HG03039 (cell line): ENCODE measurements around the gene UNC93B1.

Source experiments
- ATAC-seq: cut with Tn5 transposase; IDR thresholded peaks from one replicate; pipeline ENCODE4 v1.9.1; 2021; ENCODE audit warnings: mild to moderate bottlenecking, moderate library complexity; ENCODE audit not compliant: unreplicated experiment

The UNC93B1 gene

DNA sequence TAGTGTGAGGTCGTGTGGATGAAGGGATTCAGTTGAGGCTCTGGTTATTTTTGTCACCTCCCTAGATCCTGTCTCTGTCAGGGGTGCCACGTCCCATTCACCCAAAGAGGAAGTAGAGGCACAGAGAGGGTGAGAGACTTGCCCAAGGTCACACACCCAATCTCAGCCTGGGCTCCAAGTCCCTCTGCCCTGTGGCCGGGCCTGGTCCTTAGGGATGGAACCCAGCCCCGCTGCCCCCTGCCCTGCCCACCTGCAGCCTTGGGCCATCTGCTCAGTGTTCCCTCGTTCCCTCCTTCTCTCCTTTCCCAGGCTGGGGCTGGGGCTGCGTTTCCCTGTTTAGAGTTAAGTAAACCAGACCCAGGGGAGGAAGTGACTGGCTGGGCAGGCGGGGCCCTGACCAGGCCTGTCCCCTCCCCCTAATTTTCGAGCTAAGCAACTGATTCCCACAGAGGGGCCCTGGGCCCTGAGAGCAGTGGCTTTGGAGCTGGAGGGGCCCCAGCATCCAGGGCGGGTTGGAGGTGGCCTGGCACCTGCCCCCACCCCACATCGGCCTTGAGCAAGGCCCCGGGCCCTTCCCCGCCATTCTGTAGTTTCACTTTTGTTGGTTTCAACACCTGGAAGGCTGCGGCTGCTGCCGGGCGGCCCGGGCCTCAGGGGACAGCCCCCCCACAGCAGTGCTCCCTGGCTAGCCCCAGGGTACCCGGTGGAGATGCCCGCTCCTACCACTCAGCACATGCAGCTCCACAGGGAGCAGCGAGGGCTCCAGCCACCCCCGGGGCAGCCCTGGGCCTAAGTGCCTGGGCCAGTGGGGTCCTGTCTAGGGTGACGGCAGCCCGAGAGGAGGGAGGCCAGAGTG is 36.4 kb upstream of the UNC93B1 start:
- no peak for ATAC-seq

DNA sequence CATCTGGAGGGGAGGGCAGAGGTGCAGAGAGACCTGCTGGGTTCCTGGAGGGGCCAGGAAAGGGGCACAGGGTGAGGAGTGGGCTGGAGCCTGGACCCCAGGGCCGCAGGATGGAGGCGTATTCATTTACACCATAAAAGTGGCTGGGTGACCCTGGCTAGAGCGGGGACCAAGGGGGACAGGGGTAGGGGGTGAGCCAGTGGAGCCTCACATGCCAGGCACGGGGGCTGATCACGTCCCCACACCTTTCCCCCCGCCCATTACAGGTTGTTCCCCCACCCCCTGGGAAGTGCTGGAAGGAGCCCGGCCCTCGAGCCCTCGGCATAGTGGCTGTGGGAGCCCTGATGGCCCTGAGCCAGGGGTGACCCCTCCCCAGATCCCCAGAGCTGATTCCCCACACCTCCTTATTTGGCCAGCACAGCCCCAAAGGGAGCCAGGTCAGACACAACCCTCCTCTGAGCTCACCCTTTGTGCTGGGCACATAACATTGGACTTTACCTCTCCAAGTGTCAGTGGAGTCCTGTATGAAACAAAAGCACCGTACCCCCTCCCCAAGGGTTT is 35.7 kb upstream of the UNC93B1 start:
- no peak for ATAC-seq

DNA sequence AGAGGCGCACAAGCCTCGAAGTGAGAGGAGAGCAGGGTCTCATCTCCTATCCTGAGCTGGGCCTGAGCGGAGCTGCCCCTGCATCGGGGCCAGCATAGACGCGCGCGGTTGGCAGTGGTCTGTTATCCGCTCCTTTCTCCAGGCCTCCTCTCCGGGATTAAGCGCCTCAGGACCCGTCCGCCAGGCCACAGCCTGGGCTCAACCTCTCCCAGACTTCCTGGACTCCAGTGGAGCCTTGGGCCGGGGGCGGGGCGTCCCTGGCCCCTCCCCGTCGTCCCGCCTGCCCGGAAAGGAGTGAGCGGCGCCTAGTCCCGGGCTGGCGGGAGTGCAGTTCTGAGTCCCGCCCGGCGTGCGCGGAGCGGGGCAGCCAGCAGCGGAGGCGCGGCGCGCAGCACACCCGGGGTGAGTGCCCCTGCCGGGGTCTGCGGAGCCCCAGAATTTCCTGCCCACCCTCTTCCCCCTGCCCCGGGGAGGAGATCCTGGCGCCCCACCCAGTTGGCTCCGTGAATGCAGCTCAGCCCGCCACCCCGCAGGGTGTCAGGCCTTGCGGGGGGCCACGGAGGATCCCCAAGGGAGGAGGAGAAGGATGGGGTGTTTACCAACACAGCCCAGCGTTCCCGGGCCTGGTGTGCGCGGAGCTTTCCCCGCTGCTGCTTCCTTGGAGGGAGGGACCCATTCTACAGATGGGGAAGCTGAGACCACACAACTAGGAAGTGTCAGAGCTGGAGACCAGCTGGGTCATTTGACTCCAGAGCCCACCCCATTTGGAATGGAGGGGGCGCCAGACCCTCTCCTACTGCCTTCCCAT is 35.0 kb upstream of the UNC93B1 start, which contains the start of gene TCIRG1:
TSS of gene TCIRG1 (plus strand) at position 308 of the 808 bp plus-strand sequence. CDS start 2,247 bp downstream, outside the sequence.
- ATAC-seq = peak; percentile 39

DNA sequence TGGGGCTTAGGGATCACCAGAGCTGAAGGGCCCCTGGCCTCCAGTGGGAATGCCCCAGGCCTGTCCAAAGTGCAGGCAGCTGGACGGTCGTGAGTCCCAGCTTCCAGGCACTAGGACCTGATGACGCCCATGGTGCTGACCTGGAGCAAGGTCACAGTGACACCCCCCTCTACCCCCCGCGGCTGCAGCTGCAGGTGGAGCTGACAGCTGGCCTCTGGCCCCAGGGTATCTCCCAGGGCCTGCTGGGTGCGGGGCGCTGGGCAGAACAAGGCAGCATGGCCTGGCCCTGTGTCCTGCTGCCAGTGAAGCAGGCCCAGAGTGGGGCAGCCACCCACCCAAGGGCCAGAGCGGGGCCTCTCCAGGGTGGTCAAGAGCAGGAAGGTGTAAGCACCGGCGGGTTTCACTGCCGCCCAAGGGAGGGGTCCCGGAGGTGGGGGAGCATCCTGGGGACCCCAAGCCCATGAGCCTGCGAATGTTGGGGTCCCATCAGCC is 34.4 kb upstream of the UNC93B1 start:
- ATAC-seq = no peak

DNA sequence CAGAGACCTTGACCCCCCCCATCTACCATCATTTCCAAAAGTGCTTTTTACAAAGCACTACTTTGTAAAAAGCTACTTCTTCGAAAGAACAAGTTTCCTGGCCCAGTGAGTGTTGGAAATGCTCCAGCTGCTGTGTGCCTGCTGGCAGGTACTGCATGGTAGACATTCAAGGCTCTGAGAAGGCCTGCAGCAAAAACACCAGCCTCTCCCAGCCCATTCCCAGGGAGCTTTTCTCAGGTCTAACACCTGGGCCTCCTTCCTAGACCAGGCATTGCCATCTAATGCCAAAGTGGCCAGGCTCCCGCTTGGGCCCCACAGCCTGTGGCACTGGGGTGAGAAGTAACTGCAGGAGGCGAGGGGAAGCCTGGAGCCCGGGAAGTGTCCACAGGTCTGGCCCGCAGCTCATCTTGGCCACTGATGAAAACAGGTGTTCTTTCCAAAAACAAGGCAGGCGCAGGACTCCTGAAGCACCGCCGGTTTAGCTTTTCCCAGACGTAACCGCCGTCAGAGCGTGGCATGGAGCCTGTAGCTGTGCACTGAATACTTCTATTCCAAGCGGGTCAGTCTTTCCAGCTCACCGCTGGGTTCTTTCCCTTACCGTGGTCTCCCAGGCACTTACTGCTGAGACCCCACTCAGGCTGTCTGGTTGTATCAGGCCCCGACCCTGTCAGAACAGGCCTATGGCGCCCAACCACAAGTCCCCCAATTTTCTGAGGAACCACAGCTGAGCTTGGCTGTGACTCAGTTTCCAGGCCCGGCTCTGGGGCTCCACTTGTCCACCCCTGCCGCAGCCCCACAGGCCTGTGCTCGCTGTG is 33.7 kb upstream of the UNC93B1 start:
- ATAC-seq = no peak

DNA sequence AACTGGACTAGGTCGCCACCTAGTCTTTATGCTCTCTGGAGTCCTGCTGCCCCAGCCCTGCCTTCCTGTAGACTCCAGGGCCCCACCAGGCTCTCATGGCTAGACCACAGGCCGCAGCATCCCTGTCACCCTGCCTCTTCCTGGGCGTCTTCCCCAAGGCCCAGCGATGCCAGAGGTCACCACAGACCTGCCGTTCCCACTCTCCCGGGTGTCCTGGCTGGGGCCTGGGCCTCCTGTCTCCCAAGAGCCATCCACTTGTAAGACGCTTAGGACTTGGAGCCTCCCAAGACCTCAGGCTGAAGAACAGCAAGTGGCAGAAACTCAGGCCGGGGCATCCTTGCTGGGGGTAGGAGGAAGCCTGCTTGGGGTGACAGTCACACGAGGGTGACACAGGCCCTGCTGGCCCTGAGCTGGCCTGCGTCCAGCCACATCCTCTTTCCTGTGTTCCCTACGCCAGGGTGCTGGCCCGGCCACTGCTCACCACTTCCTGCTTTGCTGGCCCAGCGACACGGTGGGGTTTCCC is 32.9 kb upstream of the UNC93B1 start:
- ATAC-seq = no peak

DNA sequence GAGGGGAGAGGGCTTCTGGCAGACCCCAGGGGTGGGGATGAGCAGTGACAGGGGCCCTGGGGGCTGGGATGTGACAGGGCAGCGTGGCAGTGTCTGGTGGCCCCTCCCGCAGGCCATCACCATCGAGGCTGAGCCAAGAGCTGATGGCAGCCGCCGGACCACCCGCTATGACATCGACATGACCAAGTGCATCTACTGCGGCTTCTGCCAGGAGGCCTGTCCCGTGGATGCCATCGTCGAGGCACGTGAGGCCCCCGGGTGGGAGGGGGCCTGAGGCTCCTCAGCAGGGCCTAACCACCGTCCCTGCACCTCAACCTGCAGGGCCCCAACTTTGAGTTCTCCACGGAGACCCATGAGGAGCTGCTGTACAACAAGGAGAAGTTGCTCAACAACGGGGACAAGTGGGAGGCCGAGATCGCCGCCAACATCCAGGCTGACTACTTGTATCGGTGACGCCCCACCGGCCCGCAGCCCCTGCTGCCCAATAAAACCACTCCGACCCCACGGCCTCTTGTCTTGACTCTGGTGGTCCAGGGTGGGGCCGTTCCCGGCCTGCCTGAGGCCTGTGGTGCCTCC is 32.3 kb upstream of the UNC93B1 start:
- ATAC-seq = no peak

DNA sequence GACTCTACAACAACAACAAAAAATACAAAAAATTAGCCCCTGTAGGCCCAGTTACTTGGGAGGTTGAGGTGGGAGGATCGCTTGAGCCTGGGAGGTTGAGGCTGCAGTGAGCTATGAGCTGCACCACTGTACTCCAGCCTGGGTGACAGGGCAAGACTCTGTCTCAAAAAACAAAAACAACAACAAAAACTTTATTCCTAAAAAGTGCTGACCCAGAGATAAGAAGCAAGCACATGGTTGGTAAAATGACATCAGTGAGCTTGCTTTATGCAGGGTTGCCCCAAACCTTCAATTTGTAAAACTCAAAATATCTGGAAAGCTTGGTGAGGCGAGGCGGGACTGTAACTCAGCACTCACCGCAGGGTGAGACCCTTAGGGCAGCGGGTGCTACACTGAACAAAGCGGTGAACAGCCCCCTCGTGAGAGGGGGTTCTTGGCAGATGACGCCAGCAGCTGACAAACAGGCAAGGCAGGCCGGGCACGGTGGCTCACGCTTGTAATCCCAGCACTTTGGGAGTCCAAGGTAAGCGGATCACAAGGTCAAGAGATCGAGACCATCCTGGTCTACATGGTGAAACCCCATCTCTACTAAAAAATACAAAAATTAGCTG is 31.5 kb upstream of the UNC93B1 start:
- ATAC-seq = no peak

DNA sequence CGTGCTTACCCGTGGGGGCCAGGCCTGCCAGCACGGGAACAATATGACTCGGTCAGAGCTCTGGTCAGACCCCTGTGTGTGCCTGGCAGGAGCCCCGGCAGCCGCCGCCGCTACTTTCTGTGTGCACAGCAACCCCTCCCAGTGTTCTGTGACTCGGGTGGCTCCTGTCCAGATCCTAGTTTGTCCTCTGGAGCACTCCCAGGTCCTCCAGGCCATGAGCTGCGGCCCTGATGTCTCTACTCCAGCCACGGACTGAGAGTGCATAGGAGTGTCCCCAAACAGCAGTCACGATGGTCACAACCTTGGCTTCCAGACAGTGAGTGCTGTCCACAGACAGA is 29.8 kb upstream of the UNC93B1 start:
- no peak for ATAC-seq

DNA sequence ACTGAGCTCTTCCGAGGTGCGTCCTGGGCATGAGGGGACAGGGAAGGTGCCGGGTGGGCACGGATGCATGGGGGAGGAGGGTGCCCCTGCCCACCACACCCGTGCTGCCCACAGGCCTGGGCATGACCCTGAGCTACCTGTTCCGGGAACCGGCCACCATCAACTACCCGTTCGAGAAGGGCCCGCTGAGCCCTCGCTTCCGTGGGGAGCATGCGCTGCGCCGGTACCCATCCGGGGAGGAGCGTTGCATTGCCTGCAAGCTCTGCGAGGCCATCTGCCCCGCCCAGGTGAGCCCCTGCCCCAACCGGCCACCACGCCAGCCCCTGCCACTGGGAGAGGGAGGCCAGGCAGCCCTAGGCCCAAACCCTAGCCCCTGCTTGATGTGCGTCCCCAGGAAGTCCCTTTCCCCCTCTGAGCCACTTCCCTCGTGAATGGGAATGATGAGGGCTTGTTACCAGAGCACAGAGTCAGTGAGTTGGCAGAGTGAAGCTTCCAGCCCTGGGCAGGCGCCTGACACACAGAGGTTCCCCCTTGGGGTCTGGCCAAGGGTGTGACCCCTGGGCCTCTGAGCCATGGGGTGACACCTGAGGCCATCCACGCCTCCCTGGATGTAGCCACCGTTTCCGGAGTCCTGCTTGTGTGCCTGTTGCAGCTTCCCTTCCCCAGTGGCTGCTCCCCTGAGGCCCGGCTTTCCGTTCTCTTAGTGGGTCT is 29.3 kb upstream of the UNC93B1 start:
- ATAC-seq = no peak

DNA sequence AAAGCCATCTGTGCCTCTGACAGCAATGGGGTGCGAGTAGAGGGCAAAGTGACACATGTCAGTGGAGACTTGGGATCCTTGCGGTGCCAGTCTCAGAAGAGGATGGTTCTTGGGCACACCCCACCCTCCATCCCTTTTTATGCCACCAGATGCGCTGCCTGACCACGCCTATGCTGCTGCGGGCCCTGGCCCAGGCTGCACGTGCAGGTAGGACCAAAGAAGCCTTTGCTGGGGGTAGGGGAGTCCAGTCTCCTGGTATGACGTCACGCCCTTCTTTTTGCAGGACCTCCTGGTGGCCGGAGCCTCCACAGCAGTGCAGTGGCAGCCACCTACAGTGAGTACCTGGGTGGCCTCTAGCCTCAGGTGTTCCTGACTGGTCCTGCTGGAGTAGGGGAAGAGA is 28.1 kb upstream of the UNC93B1 start:
- ATAC-seq = no peak

DNA sequence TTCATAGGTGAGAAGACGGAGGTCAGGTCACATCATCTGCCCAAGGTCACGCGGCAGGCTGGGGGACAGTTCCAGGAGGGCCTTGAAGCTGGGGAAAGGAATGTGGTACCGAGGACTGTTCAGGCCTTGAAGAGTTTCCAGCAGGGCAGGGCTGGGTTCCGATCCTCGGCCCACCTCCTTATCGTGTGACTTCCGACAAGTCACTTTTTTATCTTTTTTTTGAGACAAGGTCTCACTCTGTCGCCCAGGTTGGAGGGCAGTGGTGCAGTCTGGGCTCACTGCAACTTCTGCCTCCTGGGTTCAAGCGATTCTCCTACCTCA is 27.2 kb upstream of the UNC93B1 start:
- ATAC-seq = no peak

DNA sequence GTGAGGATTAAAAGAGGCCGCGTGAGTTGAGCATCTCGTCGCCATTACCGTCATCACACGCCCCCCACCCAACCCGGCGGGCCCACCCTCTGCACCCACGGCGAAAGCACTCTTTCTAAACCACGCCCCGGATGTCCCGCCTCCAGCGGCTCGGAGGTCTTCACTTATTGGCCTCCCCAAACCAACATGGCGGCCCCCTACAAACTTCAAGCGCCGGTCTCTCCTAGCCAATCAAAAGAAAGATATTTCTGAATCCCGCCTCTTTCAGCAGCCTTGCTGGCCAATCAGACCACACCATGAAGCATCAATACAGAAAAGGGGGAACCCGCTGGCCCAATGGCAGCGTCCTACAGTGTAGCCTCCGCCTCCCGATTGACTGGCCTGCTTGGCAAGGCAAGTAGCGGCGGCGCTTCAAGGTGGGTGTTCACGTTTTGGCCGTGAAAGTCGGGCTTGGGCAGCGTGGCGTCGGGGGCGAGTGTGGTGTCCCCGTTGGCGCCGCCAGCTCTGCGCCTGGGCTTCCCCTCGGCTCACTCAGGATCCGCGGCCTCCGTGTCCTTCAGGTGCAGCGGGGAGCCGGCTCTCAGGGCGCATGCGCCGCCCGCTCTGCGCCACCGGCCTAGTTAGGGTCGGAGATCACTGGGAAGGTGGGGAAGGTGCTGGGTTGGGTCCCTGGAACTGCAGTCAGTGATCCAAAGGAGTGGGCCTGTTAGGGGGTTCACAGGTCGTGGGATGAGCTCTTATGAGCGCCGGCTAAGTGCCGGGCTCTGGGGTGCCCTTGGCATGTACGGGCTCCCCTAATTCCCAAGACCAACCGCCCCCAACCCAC is 26.6 kb upstream of the UNC93B1 start, which contains the start of gene NDUFS8:
TSS of gene NDUFS8 (plus strand) at position 364 of the 826 bp plus-strand sequence. CDS start 1,471 bp downstream, outside the sequence.
- peak; percentile 85 for ATAC-seq

DNA sequence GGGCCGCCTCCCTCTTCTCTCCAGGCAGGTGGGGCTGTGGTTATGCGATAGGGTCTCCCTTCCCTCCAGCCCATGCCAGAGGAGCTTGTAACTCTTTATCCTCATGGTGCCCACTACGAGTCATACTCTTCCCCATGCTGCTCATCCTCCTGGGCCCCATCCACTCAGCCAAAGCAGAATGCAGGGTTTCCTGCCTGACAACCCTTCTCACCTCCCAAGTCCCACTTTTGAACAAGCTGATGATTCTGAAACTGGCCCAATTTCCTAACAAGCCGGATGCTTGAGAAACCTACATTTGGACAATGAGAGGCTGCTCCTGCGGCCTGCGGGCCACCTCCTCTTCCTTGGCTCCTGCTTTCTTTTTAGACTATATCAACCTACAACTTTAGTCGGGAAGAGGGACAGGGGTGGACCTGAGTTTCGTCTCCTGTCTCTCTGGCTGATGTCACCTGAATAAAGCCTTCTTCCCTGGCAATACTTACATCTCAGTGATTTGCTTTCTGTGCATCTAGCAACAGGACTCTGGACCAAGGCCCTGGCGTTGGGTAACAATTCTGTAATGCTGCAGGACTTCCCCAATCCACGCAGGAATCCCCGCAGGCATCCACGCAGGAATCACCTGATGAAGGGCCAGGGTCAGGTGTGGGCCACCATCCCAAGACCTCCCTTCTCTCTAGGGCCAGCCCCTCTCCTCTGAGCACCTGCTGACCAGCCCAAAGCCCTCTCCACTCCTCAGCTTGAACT is 25.1 kb upstream of the UNC93B1 start:
- no peak for ATAC-seq

DNA sequence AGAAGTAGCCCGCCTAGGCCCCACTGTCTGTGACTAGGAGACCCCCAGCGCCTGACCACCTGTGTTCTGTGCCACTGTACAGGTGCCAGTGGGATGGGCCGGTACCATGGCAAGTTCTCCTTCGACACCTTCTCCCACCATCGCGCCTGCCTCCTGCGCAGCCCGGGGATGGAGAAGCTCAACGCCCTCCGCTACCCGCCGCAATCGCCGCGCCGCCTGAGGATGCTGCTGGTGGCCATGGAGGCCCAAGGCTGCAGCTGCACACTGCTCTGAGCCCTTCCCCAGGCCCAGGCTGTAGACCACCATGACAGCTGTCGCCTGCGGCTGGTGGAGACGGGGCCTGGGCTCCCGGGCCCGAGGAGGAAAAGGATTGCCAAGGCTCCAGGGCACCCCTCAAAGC is 23.8 kb upstream of the UNC93B1 start:
- ATAC-seq = no peak

DNA sequence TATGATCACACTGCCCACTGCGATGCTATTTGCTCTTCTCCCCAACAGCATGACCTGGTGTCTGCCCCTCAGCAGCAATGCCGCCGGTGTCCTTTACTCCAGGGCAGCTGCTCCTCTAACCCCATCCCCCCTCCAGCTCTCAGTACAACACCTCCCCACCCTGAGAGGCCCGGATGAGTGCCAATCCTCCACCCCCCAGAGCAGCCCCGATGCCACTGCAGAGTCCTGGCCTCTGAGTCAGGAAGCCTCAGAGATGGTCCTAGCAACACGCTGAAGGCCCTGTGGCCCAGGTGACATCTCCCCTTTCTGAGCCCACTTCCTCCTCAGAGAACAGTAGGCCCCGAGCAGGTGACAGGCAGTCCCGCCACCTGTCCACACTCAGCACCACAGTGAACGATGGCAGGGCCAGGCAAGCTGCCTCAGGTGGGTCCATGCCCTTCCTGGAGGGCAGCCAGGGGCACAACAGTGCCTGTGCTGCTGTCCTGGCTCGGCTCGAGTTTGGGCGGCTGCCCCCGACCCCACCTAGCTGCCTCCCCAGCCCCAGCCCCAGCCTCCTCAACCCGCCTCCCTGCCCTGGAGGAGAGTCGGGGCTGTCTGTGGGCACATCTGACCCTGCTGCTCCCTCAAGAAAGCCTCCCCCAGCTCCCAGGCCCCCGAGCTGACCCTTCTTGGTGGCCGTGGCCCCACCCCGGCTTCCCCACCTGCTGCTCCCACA is 22.7 kb upstream of the UNC93B1 start:
- ATAC-seq = no peak

DNA sequence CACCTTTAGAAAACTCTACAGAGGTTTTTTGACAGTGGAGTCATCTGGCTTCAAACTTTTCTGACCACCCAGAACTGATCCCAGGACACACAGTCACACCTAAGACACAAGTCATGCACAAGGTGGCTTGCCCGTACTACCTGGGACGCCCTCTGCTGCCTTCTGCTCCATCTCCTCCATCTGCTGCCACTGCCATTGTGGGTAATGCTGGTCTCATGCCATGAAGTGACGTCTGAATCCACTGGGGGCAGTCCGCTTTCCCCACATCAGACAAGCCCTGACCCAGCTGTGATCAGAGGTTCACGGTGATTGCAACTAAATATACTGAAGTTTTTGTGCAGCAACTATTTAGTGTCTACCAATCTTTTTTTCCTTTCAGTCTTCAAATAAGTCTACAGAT is 21.1 kb upstream of the UNC93B1 start:
- no peak for ATAC-seq
